ENCODE results near the gene IER5. TPM values are rescaled to one million over a fixed set of nuclear protein-coding genes. Genes with fewer than 3 reads are reported as not detected.
A peak's percentile ranks its signal among the peaks of the same experiment; 100 is the strongest.

IER5 gene
- total RNA-seq (2014; rRNA removed) (100 and 126 TPM in 2 replicates), Bru-seq, nascent RNA (percentile 96 among the genes with signal in this experiment), BruChase-seq, experiment 1, labeled RNA remaining after a 6-hour chase (percentile 81 among the genes with signal in this experiment), BruChase-seq, experiment 2, labeled RNA remaining after a 2-hour chase (percentile 97 among the genes with signal in this experiment)
- long read RNA-seq, full-length matches to known transcripts, result 151 of 151 reads
- long read RNA-seq, partial matches to known transcripts, result 0 of 151 reads
- long read RNA-seq, other reads (novel, unspliced or antisense), result 0 of 151 reads

GRCh38 chr1:181088079-181089016 is at the start of gene IER5:
IER5 (plus strand) TSS chr1:181088700; CDS start chr1:181088903, 203 bp downstream.
- H3K36me3 ChIP-seq (ENCODE audit: low read depth, low read length), result peaks cover 35% of the 10 kb centered on the region
- H3K27ac ChIP-seq (ENCODE audit: low read length), result peak within 1 kb of the TSS; percentile 90
- DNase-seq (peak; percentile 95), ATAC-seq (peak; percentile 72)
- H2AFZ ChIP-seq (ENCODE audit: low read length), result peak within 1 kb of the TSS; percentile 66
- no peaks in the 10 kb centered on the region for H3K9me3 ChIP-seq (ENCODE audit: low read length)
- no peaks in the 10 kb centered on the region for H3K27me3 ChIP-seq (ENCODE audit: low read length)
- peaks cover 61% of the 10 kb centered on the region for H3K79me2 ChIP-seq (ENCODE audit: low read length)
- H3K4me3 ChIP-seq (ENCODE audit: low read length), result peak within 1 kb of the TSS; percentile 99
- BruUV-seq (replicated peaks), result TSS peak; percentile 81
- peaks cover 18% of the 10 kb centered on the region for H3K4me1 ChIP-seq (ENCODE audit: insufficient read depth, low read length)
- TF ChIP-seq EZH2phosphoT487 (IDR thresholded peaks at IDR 0.05; ENCODE audit: borderline replicate concordance, low read length) (no peak), EZH2 (IDR thresholded peaks at IDR 0.05; ENCODE audit: low read length, unreplicated experiment) (no peak)
- TF ChIP-seq, protein P1, sequence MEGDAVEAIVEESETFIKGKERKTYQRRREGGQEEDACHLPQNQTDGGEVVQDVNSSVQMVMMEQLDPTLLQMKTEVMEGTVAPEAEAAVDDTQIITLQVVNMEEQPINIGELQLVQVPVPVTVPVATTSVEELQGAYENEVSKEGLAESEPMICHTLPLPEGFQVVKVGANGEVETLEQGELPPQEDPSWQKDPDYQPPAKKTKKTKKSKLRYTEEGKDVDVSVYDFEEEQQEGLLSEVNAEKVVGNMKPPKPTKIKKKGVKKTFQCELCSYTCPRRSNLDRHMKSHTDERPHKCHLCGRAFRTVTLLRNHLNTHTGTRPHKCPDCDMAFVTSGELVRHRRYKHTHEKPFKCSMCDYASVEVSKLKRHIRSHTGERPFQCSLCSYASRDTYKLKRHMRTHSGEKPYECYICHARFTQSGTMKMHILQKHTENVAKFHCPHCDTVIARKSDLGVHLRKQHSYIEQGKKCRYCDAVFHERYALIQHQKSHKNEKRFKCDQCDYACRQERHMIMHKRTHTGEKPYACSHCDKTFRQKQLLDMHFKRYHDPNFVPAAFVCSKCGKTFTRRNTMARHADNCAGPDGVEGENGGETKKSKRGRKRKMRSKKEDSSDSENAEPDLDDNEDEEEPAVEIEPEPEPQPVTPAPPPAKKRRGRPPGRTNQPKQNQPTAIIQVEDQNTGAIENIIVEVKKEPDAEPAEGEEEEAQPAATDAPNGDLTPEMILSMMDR (conservative IDR thresholded peaks at IDR 0.05; ENCODE audit: low read depth, low read length), result no peak
- intact Hi-C loops (cut with micrococcal nuclease), result loop anchor here (5.0 kb wide), 1 partner anchor 66 kb away; the partner anchor contains the start of gene STX6
- no peaks in the 10 kb centered on the region for H3K9me2 ChIP-seq (replicated peaks; ENCODE audit: low read length)
- POLR2A ChIA-PET (ENCODE audit: unreplicated experiment), result interaction anchor here (0.5 kb wide), 1 partner anchor 17 kb away, joined by 3 read pairs; no protein-coding TSS in a partner anchor
- peak within 1 kb of the TSS; percentile 92 for H3K4me2 ChIP-seq (ENCODE audit: low read length)
- peak within 1 kb of the TSS; percentile 97 for H3K9ac ChIP-seq (ENCODE audit: low read length)
- CTCF ChIA-PET, result no interaction called here
- H4K20me1 ChIP-seq (ENCODE audit: low read length), result peaks cover 39% of the 10 kb centered on the region
- H3F3A ChIP-seq (ENCODE audit: low read length, unreplicated experiment), result peaks cover 16% of the 10 kb centered on the region

- H4K20me1 ChIP-seq (ENCODE audit: low read length), result no peaks in the 10 kb centered on the region
- no peak overlapping the region for H3K27ac ChIP-seq (ENCODE audit: low read length)
- no peaks in the 10 kb centered on the region for H3K27me3 ChIP-seq (ENCODE audit: low read length)
- DNase-seq (no peak), ATAC-seq (no peak)
- H3K4me1 ChIP-seq (ENCODE audit: insufficient read depth, low read length), result peaks cover 17% of the 10 kb centered on the region; the same call in 1 of the 2 replicates
- TF ChIP-seq, protein P1 (conservative IDR thresholded peaks at IDR 0.05; ENCODE audit: low read depth, low read length), result no peak
- no peak for TF ChIP-seq EZH2phosphoT487 (IDR thresholded peaks at IDR 0.05; ENCODE audit: borderline replicate concordance, low read length)
- TF ChIP-seq EZH2 (IDR thresholded peaks at IDR 0.05; ENCODE audit: low read length, unreplicated experiment), result no peak
- no TSS peak for BruUV-seq (replicated peaks)
- no peaks in the 10 kb centered on the region for H3F3A ChIP-seq (ENCODE audit: low read length, unreplicated experiment)
- intact Hi-C loops (cut with micrococcal nuclease), result loop anchor here (5.0 kb wide), 1 partner anchor 37 kb away; no protein-coding TSS in a partner anchor
- no peaks in the 10 kb centered on the region for H3K9me2 ChIP-seq (replicated peaks; ENCODE audit: low read length)
- no peaks in the 10 kb centered on the region for H3K9me3 ChIP-seq (ENCODE audit: low read length)
- H2AFZ ChIP-seq (ENCODE audit: low read length), result no peak overlapping the region
- CTCF ChIA-PET, result no interaction called here
- no peak overlapping the region for H3K4me2 ChIP-seq (ENCODE audit: low read length)
- POLR2A ChIA-PET (ENCODE audit: unreplicated experiment), result no interaction called here
- H3K36me3 ChIP-seq (ENCODE audit: low read depth, low read length), result no peaks in the 10 kb centered on the region
- no peak overlapping the region for H3K9ac ChIP-seq (ENCODE audit: low read length)
- no peak overlapping the region for H3K4me3 ChIP-seq (ENCODE audit: low read length)
- H3K79me2 ChIP-seq (ENCODE audit: low read length), result no peaks in the 10 kb centered on the region
Observed at GRCh38 chr1:181040284-181040865, 48.1 kb upstream of the IER5 start.
